IPS-20b (cell line): ENCODE results near the gene BICRAL.
"Not testable (repeated sequence)": the region's sequence is repeated elsewhere in the genome, so short reads cannot be mapped to it uniquely, and the experiment has no call there.

ENCODE experiments used
- H3K27ac ChIP-seq: one replicate; pipeline ENCODE4 v1.5.1; 2013; ENCODE audit warnings: low read length
- H3K27me3 ChIP-seq: 2 replicates; pipeline ENCODE4 v1.6.1; 2013; ENCODE audit warnings: mild to moderate bottlenecking, low read length, inconsistent platforms; ENCODE audit not compliant: insufficient read depth
- H3K36me3 ChIP-seq: 2 replicates; pipeline ENCODE4 v1.6.1; 2013; ENCODE audit warnings: low read depth, mild to moderate bottlenecking, inconsistent platforms, low read length, moderate library complexity; ENCODE audit not compliant: insufficient read depth
- H3K4me1 ChIP-seq: 2 replicates; pipeline ENCODE4 v1.6.1; 2013; ENCODE audit warnings: mild to moderate bottlenecking, control low read depth, inconsistent platforms, low read length, moderate library complexity; ENCODE audit not compliant: insufficient read depth
- H3K4me3 ChIP-seq: 2 replicates; pipeline ENCODE4 v1.5.1; 2013; ENCODE audit warnings: mild to moderate bottlenecking, low read length, inconsistent platforms
- H3K9ac ChIP-seq: 2 replicates; pipeline ENCODE4 v1.6.1; 2013; ENCODE audit warnings: low read depth, mild to moderate bottlenecking, inconsistent platforms, low read length, moderate library complexity
- H3K9me3 ChIP-seq: 2 replicates; pipeline ENCODE4 v1.6.1; 2013; ENCODE audit warnings: mild to moderate bottlenecking, low read depth, low read length, inconsistent platforms; ENCODE audit not compliant: insufficient read depth

Gene BICRAL

GRCh38 chr6:42766163-42766670 lies 15.6 kb upstream of the BICRAL start:
- H3K27me3 ChIP-seq, result no peaks in the 10 kb centered on the region
- no peaks in the 10 kb centered on the region for H3K36me3 ChIP-seq
- H3K27ac ChIP-seq, result no peak overlapping the region
- peaks cover 7% of the 10 kb centered on the region; the same call in 1 of the 2 replicates for H3K4me1 ChIP-seq
- no peak overlapping the region for H3K9ac ChIP-seq
- no peaks in the 10 kb centered on the region for H3K9me3 ChIP-seq
- no peak overlapping the region for H3K4me3 ChIP-seq

- Histone ChIP-seq H3K9me3 (no peaks in the 10 kb centered on the region), H3K27ac (no peak overlapping the region), H3K9ac (no peak overlapping the region), H3K27me3 (no peaks in the 10 kb centered on the region), H3K36me3 (no peaks in the 10 kb centered on the region), H3K4me1 (peaks cover 12% of the 10 kb centered on the region; the same call in 1 of the 2 replicates), H3K4me3 (no peak overlapping the region)
Observed at GRCh38 chr6:42769051-42769450, 12.8 kb upstream of the BICRAL start.

GRCh38 chr6:42769836-42770235 lies 12.0 kb upstream of the BICRAL start:
- Histone ChIP-seq H3K27ac (no peak overlapping the region), H3K9me3 (no peaks in the 10 kb centered on the region), H3K27me3 (no peaks in the 10 kb centered on the region), H3K4me3 (no peak overlapping the region), H3K4me1 (peaks cover 12% of the 10 kb centered on the region; the same call in 1 of the 2 replicates), H3K36me3 (no peaks in the 10 kb centered on the region), H3K9ac (no peak overlapping the region)

- Histone ChIP-seq H3K9ac (peak overlapping the region; percentile 32; the same call in 1 of the 2 replicates), H3K9me3 (no peaks in the 10 kb centered on the region), H3K27ac (no peak overlapping the region), H3K4me3 (peak overlapping the region; percentile 27), H3K27me3 (no peaks in the 10 kb centered on the region), H3K36me3 (no peaks in the 10 kb centered on the region), H3K4me1 (peaks cover 12% of the 10 kb centered on the region; the same call in 1 of the 2 replicates)
Observed at GRCh38 chr6:42771741-42772100, 10.1 kb upstream of the BICRAL start.

GRCh38 chr6:42774201-42774600 lies 7.7 kb upstream of the BICRAL start:
- Histone ChIP-seq H3K4me1 (peaks cover 12% of the 10 kb centered on the region; the same call in 1 of the 2 replicates), H3K9me3 (no peaks in the 10 kb centered on the region), H3K27ac (no peak overlapping the region), H3K4me3 (no peak overlapping the region), H3K36me3 (no peaks in the 10 kb centered on the region), H3K9ac (no peak overlapping the region), H3K27me3 (no peaks in the 10 kb centered on the region)

- not testable (repeated sequence) for H3K27me3 ChIP-seq, H3K4me3 ChIP-seq, H3K36me3 ChIP-seq, H3K9me3 ChIP-seq, H3K9ac ChIP-seq, H3K27ac ChIP-seq
- H3K4me1 ChIP-seq, result peaks cover 12% of the 10 kb centered on the region; the same call in 1 of the 2 replicates
Observed at GRCh38 chr6:42774821-42775487, 6.9 kb upstream of the BICRAL start.

GRCh38 chr6:42777126-42777822 lies 4.6 kb upstream of the BICRAL start:
- H3K4me3 ChIP-seq, result no peak overlapping the region
- H3K9me3 ChIP-seq, result no peaks in the 10 kb centered on the region
- H3K36me3 ChIP-seq, result no peaks in the 10 kb centered on the region
- no peak overlapping the region for H3K27ac ChIP-seq
- H3K4me1 ChIP-seq, result peaks cover 6% of the 10 kb centered on the region; the same call in 1 of the 2 replicates
- no peaks in the 10 kb centered on the region for H3K27me3 ChIP-seq
- H3K9ac ChIP-seq, result no peak overlapping the region

GRCh38 chr6:42778122-42778521 lies 3.7 kb upstream of the BICRAL start:
- Histone ChIP-seq H3K9me3 (no peaks in the 10 kb centered on the region), H3K36me3 (no peaks in the 10 kb centered on the region), H3K4me3 (no peak overlapping the region), H3K27me3 (no peaks in the 10 kb centered on the region), H3K4me1 (0 out of 2 replicates have a peak, but pooled peaks cover 3% of the 10 kb centered on the region), H3K27ac (no peak overlapping the region), H3K9ac (no peak overlapping the region)

GRCh38 chr6:42779521-42779920 lies 2.3 kb upstream of the BICRAL start:
- no peak overlapping the region for H3K4me3 ChIP-seq
- H3K4me1 ChIP-seq, result peaks cover 3% of the 10 kb centered on the region; the same call in 1 of the 2 replicates
- no peak overlapping the region for H3K27ac ChIP-seq
- no peaks in the 10 kb centered on the region for H3K27me3 ChIP-seq
- H3K36me3 ChIP-seq, result no peaks in the 10 kb centered on the region
- H3K9me3 ChIP-seq, result no peaks in the 10 kb centered on the region
- no peak overlapping the region for H3K9ac ChIP-seq

- peak overlapping the region; percentile 99; the same call in 1 of the 2 replicates for H3K9ac ChIP-seq
- no peak overlapping the region for H3K27ac ChIP-seq
- peak overlapping the region; percentile 87; the same call in 1 of the 2 replicates for H3K4me3 ChIP-seq
- H3K9me3 ChIP-seq, result no peaks in the 10 kb centered on the region
- peaks cover 15% of the 10 kb centered on the region; the same call in 1 of the 2 replicates for H3K4me1 ChIP-seq
- H3K27me3 ChIP-seq, result no peaks in the 10 kb centered on the region
- H3K36me3 ChIP-seq, result no peaks in the 10 kb centered on the region
Observed at GRCh38 chr6:42781546-42781795, 381 bp upstream of the BICRAL start.

GRCh38 chr6:42782689-42783176 lies 881 bp downstream of the BICRAL start:
- Histone ChIP-seq H3K4me3 (peak overlapping the region; percentile 87), H3K36me3 (0 out of 2 replicates have a peak, but pooled peaks cover 4% of the 10 kb centered on the region), H3K27me3 (no peaks in the 10 kb centered on the region), H3K9ac (peak overlapping the region; percentile 99), H3K27ac (peak overlapping the region; percentile 98), H3K9me3 (no peaks in the 10 kb centered on the region), H3K4me1 (peaks cover 21% of the 10 kb centered on the region; the same call in 1 of the 2 replicates)
